HEK293T (cell line): Measurements from ENCODE around the gene TFB1M.

Source experiments
- ARNT ChIP-seq: fragments of 450-650 bp; IDR thresholded peaks from 2 replicates; pipeline ENCODE4 v1.6.1; 2017; ENCODE audit warnings: mild to moderate bottlenecking
- BHLHE40 ChIP-seq: fragments of 450-650 bp; IDR thresholded peaks from 2 replicates; pipeline ENCODE4 v1.6.1; 2016; ENCODE audit warnings: mild to moderate bottlenecking, moderate library complexity, borderline replicate concordance
- CTBP1 ChIP-seq: fragments of 450-650 bp; IDR thresholded peaks from 2 replicates; pipeline ENCODE4 v1.6.1; 2016; ENCODE audit warnings: borderline replicate concordance
- FOXA1 ChIP-seq: fragments of 450-650 bp; IDR thresholded peaks from 2 replicates; pipeline ENCODE4 v1.6.1; 2016; ENCODE audit warnings: mild to moderate bottlenecking
- FOXM1 ChIP-seq: fragments of 450-650 bp; IDR thresholded peaks from 2 replicates; pipeline ENCODE4 v1.6.1; 2017; ENCODE audit warnings: mild to moderate bottlenecking, borderline replicate concordance
- L3MBTL2 ChIP-seq: fragments of 450-650 bp; conservative IDR thresholded peaks from 2 replicates; pipeline ENCODE4 v1.6.1; 2016; ENCODE audit warnings: mild to moderate bottlenecking
- LEF1 ChIP-seq: fragments of 450-650 bp; IDR thresholded peaks from 2 replicates; pipeline ENCODE4 v1.6.1; 2017; ENCODE audit warnings: mild to moderate bottlenecking, borderline replicate concordance
- NFRKB ChIP-seq: fragments of 450-650 bp; IDR thresholded peaks from 2 replicates; pipeline ENCODE4 v1.6.1; 2016; ENCODE audit warnings: mild to moderate bottlenecking, moderate library complexity
- SP1 ChIP-seq: fragments of 450-650 bp; IDR thresholded peaks from 2 replicates; pipeline ENCODE4 v1.6.1; 2017
- SUZ12 ChIP-seq: fragments of 450-650 bp; IDR thresholded peaks from 2 replicates; pipeline ENCODE4 v1.6.1; 2016; ENCODE audit warnings: mild to moderate bottlenecking
- ZNF384 ChIP-seq: fragments of 450-650 bp; IDR thresholded peaks from 2 replicates; pipeline ENCODE4 v1.6.1; 2016

GRCh38 chr6:155301867-155302266 lies 12.4 kb downstream of the TFB1M start:
- TF ChIP-seq FOXM1: no peak
- TF ChIP-seq SUZ12: no peak
- TF ChIP-seq L3MBTL2: no peak
- TF ChIP-seq ARNT: no peak
- TF ChIP-seq ZNF384: no peak
- TF ChIP-seq LEF1: no peak
- no peak for TF ChIP-seq SP1
- no peak for TF ChIP-seq CTBP1
- no peak for TF ChIP-seq BHLHE40
- no peak for TF ChIP-seq FOXA1
- no peak for TF ChIP-seq NFRKB
